Stimulated activated CD4-positive, alpha-beta T cell treated with anti-CD3 and anti-CD28 coated beads, Interleukin-4, amount 100 ng/mL, for 48 hours (primary cell): ENCODE data around the gene FBXW10B.
"Not testable (repeated sequence)": the region's sequence is repeated elsewhere in the genome, so short reads cannot be mapped to it uniquely, and the experiment has no call there.

Experiments
- DNase-seq, 2 donors: peaks; one replicate each; pipeline ENCODE4 v3.0.0-alpha.2; 2020; ENCODE audit warnings: low read depth in 2 of 2

The FBXW10B gene

GRCh38 chr17:15642014-15642413 is 22.5 kb upstream of the FBXW10B start:
- not testable (repeated sequence) for DNase-seq

- DNase-seq = not testable (repeated sequence)
Observed at GRCh38 chr17:15630930-15631453, 11.5 kb upstream of the FBXW10B start.

- not testable (repeated sequence) for DNase-seq
Observed at GRCh38 chr17:15629991-15630390, 10.5 kb upstream of the FBXW10B start.

- not testable (repeated sequence) for DNase-seq
Observed at GRCh38 chr17:15623661-15624209, 4.2 kb upstream of the FBXW10B start.

GRCh38 chr17:15623255-15623654 is 3.8 kb upstream of the FBXW10B start:
- DNase-seq = not testable (repeated sequence)

GRCh38 chr17:15622124-15622523 is 2.6 kb upstream of the FBXW10B start:
- not testable (repeated sequence) for DNase-seq

- DNase-seq = not testable (repeated sequence)
Observed at GRCh38 chr17:15616828-15617227, 2.7 kb downstream of the FBXW10B start.

- DNase-seq = not testable (repeated sequence)
Observed at GRCh38 chr17:15615850-15616249, 3.7 kb downstream of the FBXW10B start.

GRCh38 chr17:15613111-15613510 is 6.4 kb downstream of the FBXW10B start:
- not testable (repeated sequence) for DNase-seq

GRCh38 chr17:15592960-15593359 is 26.5 kb downstream of the FBXW10B start:
- DNase-seq = not testable (repeated sequence)

- DNase-seq = not testable (repeated sequence)
Observed at GRCh38 chr17:15591986-15592385, 27.5 kb downstream of the FBXW10B start.

- DNase-seq = not testable (repeated sequence)
Observed at GRCh38 chr17:15590844-15591243, 28.7 kb downstream of the FBXW10B start.

- DNase-seq = peak; percentile 7 to 17
Observed at GRCh38 chr17:15589544-15590536, 29.7 kb downstream of the FBXW10B start.

- DNase-seq = not testable (repeated sequence)
Observed at GRCh38 chr17:15588017-15588416, 31.5 kb downstream of the FBXW10B start.

GRCh38 chr17:15583313-15583712 is 36.2 kb downstream of the FBXW10B start:
- not testable (repeated sequence) for DNase-seq

GRCh38 chr17:15581462-15581861 is 38.0 kb downstream of the FBXW10B start:
- not testable (repeated sequence) for DNase-seq

- not testable (repeated sequence) for DNase-seq
Observed at GRCh38 chr17:15576848-15577247, 42.7 kb downstream of the FBXW10B start.

- not testable (repeated sequence) for DNase-seq
Observed at GRCh38 chr17:15574660-15575059, 44.8 kb downstream of the FBXW10B start.

- not testable (repeated sequence) for DNase-seq
Observed at GRCh38 chr17:15573870-15574269, 45.6 kb downstream of the FBXW10B start.
